Measurements from ENCODE around the gene RGL3. TPM values are rescaled to one million over a fixed set of nuclear protein-coding genes. Genes with fewer than 3 reads are reported as not detected.

Gene RGL3
- total and polyA plus RNA-seq, 10 of the 15 experiments (the other 5 are each of a cell fraction or from before 2014, with no cell fraction given), result not detected

DNA sequence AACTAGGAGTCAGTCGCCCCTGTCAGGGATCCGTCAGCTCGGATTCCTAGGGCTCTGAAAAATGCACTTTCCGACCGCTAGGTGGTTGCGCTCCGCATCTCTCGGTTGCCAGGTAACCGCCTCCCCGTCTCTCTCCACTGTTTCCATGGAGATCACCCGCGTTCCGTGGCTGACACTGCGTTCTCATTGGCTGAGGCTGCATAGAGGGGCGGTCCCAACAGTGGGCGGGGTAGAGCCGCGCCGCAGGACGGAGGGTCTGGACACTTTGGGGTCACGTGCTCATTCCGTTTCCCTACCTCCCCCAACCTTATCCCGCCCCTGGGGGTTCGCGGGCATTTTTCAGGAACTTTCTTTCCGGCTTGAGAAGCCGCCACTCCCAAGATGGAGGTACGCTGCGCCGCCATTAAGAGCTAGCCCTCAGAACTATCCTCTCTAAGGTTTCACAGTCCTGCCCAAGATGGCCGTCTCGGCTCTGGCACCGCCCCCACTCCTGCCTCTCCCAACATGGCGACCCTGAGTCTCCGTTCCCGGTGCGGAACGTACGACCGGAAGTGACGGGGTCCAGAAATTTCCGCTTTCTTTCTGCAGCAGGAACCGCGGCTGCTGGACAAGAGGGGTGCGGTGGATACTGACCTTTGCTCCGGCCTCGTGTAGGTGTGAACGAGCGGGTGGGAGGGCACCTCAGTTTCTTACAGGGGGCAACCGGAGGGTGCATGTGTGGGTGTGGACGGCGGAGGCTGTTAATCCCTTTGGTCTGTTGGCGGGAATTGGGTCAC lies 16.1 kb upstream of the RGL3 start, which contains the start of the genes ODAD3 and PRKCSH (continued):
- TF ChIP-seq, protein P1, sequence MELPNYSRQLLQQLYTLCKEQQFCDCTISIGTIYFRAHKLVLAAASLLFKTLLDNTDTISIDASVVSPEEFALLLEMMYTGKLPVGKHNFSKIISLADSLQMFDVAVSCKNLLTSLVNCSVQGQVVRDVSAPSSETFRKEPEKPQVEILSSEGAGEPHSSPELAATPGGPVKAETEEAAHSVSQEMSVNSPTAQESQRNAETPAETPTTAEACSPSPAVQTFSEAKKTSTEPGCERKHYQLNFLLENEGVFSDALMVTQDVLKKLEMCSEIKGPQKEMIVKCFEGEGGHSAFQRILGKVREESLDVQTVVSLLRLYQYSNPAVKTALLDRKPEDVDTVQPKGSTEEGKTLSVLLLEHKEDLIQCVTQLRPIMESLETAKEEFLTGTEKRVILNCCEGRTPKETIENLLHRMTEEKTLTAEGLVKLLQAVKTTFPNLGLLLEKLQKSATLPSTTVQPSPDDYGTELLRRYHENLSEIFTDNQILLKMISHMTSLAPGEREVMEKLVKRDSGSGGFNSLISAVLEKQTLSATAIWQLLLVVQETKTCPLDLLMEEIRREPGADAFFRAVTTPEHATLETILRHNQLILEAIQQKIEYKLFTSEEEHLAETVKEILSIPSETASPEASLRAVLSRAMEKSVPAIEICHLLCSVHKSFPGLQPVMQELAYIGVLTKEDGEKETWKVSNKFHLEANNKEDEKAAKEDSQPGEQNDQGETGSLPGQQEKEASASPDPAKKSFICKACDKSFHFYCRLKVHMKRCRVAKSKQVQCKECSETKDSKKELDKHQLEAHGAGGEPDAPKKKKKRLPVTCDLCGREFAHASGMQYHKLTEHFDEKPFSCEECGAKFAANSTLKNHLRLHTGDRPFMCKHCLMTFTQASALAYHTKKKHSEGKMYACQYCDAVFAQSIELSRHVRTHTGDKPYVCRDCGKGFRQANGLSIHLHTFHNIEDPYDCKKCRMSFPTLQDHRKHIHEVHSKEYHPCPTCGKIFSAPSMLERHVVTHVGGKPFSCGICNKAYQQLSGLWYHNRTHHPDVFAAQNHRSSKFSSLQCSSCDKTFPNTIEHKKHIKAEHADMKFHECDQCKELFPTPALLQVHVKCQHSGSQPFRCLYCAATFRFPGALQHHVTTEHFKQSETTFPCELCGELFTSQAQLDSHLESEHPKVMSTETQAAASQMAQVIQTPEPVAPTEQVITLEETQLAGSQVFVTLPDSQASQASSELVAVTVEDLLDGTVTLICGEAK (IDR thresholded peaks at IDR 0.05; ENCODE audit: borderline replicate concordance), result peak; percentile 97
- peak; percentile 12; the same call in 1 of the 2 replicates for TF ChIP-seq SMC3 (IDR thresholded peaks at IDR 0.05; ENCODE audit: borderline replicate concordance, low read length)
- TF ChIP-seq, protein P2, sequence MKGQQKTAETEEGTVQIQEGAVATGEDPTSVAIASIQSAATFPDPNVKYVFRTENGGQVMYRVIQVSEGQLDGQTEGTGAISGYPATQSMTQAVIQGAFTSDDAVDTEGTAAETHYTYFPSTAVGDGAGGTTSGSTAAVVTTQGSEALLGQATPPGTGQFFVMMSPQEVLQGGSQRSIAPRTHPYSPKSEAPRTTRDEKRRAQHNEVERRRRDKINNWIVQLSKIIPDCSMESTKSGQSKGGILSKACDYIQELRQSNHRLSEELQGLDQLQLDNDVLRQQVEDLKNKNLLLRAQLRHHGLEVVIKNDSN (IDR thresholded peaks at IDR 0.05; ENCODE audit: borderline replicate concordance, extremely low read length, insufficient read depth, low read depth, low read length), result peak; percentile 90
- TF ChIP-seq RCOR1 (conservative IDR thresholded peaks at IDR 0.05; ENCODE audit: low read depth, low read length), result 0 out of 2 replicates have a peak, but pooled peaks have one; percentile 96
- no peak for TF ChIP-seq ZNF622 (IDR thresholded peaks at IDR 0.05)
- TF ChIP-seq CBX3 (IDR thresholded peaks at IDR 0.05; ENCODE audit: borderline replicate concordance, low read depth), result no peak
- TF ChIP-seq, protein P3, sequence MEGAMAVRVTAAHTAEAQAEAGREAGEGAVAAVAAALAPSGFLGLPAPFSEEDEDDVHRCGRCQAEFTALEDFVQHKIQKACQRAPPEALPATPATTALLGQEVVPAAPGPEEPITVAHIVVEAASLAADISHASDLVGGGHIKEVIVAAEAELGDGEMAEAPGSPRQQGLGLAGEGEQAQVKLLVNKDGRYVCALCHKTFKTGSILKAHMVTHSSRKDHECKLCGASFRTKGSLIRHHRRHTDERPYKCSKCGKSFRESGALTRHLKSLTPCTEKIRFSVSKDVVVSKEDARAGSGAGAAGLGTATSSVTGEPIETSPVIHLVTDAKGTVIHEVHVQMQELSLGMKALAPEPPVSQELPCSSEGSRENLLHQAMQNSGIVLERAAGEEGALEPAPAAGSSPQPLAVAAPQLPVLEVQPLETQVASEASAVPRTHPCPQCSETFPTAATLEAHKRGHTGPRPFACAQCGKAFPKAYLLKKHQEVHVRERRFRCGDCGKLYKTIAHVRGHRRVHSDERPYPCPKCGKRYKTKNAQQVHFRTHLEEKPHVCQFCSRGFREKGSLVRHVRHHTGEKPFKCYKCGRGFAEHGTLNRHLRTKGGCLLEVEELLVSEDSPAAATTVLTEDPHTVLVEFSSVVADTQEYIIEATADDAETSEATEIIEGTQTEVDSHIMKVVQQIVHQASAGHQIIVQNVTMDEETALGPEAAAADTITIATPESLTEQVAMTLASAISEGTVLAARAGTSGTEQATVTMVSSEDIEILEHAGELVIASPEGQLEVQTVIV (IDR thresholded peaks at IDR 0.05; ENCODE audit: borderline replicate concordance, partially characterized antibody), result peak; percentile 64
- TF ChIP-seq SREBF1 (IDR thresholded peaks at IDR 0.05; ENCODE audit: low read length), result no peak; the same call in 1 of the 2 replicates
- peak; percentile 27; the same call in 1 of the 2 replicates for TF ChIP-seq CBFB (IDR thresholded peaks at IDR 0.05; ENCODE audit: low read depth)
- TF ChIP-seq, protein P4, sequence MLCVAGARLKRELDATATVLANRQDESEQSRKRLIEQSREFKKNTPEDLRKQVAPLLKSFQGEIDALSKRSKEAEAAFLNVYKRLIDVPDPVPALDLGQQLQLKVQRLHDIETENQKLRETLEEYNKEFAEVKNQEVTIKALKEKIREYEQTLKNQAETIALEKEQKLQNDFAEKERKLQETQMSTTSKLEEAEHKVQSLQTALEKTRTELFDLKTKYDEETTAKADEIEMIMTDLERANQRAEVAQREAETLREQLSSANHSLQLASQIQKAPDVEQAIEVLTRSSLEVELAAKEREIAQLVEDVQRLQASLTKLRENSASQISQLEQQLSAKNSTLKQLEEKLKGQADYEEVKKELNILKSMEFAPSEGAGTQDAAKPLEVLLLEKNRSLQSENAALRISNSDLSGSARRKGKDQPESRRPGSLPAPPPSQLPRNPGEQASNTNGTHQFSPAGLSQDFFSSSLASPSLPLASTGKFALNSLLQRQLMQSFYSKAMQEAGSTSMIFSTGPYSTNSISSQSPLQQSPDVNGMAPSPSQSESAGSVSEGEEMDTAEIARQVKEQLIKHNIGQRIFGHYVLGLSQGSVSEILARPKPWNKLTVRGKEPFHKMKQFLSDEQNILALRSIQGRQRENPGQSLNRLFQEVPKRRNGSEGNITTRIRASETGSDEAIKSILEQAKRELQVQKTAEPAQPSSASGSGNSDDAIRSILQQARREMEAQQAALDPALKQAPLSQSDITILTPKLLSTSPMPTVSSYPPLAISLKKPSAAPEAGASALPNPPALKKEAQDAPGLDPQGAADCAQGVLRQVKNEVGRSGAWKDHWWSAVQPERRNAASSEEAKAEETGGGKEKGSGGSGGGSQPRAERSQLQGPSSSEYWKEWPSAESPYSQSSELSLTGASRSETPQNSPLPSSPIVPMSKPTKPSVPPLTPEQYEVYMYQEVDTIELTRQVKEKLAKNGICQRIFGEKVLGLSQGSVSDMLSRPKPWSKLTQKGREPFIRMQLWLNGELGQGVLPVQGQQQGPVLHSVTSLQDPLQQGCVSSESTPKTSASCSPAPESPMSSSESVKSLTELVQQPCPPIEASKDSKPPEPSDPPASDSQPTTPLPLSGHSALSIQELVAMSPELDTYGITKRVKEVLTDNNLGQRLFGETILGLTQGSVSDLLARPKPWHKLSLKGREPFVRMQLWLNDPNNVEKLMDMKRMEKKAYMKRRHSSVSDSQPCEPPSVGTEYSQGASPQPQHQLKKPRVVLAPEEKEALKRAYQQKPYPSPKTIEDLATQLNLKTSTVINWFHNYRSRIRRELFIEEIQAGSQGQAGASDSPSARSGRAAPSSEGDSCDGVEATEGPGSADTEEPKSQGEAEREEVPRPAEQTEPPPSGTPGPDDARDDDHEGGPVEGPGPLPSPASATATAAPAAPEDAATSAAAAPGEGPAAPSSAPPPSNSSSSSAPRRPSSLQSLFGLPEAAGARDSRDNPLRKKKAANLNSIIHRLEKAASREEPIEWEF (IDR thresholded peaks at IDR 0.05; ENCODE audit: insufficient replicate concordance, low read depth, low read length), result no peak
- TF ChIP-seq MYC (IDR thresholded peaks at IDR 0.05; ENCODE audit: insufficient read depth, insufficient read length, insufficient replicate concordance, low read length, severe bottlenecking), result no peak
- TF ChIP-seq JUND (IDR thresholded peaks at IDR 0.05; ENCODE audit: low read depth, low read length), result no peak
- no peak; the same call in 1 of the 2 replicates for TF ChIP-seq DPF2 (IDR thresholded peaks at IDR 0.05)
- TF ChIP-seq, protein P5, sequence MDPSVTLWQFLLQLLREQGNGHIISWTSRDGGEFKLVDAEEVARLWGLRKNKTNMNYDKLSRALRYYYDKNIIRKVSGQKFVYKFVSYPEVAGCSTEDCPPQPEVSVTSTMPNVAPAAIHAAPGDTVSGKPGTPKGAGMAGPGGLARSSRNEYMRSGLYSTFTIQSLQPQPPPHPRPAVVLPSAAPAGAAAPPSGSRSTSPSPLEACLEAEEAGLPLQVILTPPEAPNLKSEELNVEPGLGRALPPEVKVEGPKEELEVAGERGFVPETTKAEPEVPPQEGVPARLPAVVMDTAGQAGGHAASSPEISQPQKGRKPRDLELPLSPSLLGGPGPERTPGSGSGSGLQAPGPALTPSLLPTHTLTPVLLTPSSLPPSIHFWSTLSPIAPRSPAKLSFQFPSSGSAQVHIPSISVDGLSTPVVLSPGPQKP (IDR thresholded peaks at IDR 0.05; ENCODE audit: low read depth, low read length), result peak; percentile 91

Data from GM12878 (cell line).